HG03460 (cell line): ENCODE results near the gene PROX1.

ENCODE experiments used
- ATAC-seq: cut with Tn5 transposase; IDR thresholded peaks from one replicate; pipeline ENCODE4 v1.9.1; 2021; ENCODE audit not compliant: unreplicated experiment

The PROX1 gene

GRCh38 chr1:213979751-213980586 is 7.8 kb upstream of the PROX1 start:
- no peak for ATAC-seq

GRCh38 chr1:213980906-213981305 is 6.9 kb upstream of the PROX1 start:
- no peak for ATAC-seq

GRCh38 chr1:213982289-213982671 is 5.5 kb upstream of the PROX1 start:
- no peak for ATAC-seq

GRCh38 chr1:213982672-213983492 is 4.9 kb upstream of the PROX1 start:
- no peak for ATAC-seq

- ATAC-seq: no peak
These were observed 4.0 kb upstream of the PROX1 start for GRCh38 chr1:213983493-213984386.

GRCh38 chr1:213984387-213985208 is 3.2 kb upstream of the PROX1 start:
- no peak for ATAC-seq

GRCh38 chr1:213985209-213986019 is 2.4 kb upstream of the PROX1 start:
- no peak for ATAC-seq

- ATAC-seq: no peak
These were observed 1.5 kb upstream of the PROX1 start for GRCh38 chr1:213986020-213986924.

GRCh38 chr1:213986925-213987250 is 885 bp upstream of the PROX1 start:
- ATAC-seq: no peak

- peak; percentile 59 for ATAC-seq
These were observed 299 bp upstream of the PROX1 start for GRCh38 chr1:213987422-213987926.

GRCh38 chr1:213988507-213989001 is 781 bp downstream of the PROX1 start:
- no peak for ATAC-seq

- ATAC-seq: no peak
These were observed 1.5 kb downstream of the PROX1 start for GRCh38 chr1:213989002-213989855.

GRCh38 chr1:213993929-213994328 is 6.2 kb downstream of the PROX1 start:
- no peak for ATAC-seq

GRCh38 chr1:213994888-213995287 is 7.1 kb downstream of the PROX1 start:
- no peak for ATAC-seq

- ATAC-seq: no peak
These were observed 7.8 kb downstream of the PROX1 start for GRCh38 chr1:213995603-213996002.

GRCh38 chr1:213996320-213997037 is 8.7 kb downstream of the PROX1 start:
- no peak for ATAC-seq
